Activated B cell treated with CpG ODN at 0.5 μM for 24 hours (primary cell): ENCODE measurements around the gene FAR2. TPM values are rescaled to one million over a fixed set of nuclear protein-coding genes. Genes with fewer than 3 reads are reported as not detected.

ENCODE experiments used
- ATAC-seq: fragments of 200-7000 bp; cut with Tn5 transposase; one replicate; pipeline ENCODE4 v1.10.0; 2021; ENCODE audit warnings: low read depth, mild to moderate bottlenecking, moderate library complexity
- CTCF ChIA-PET: fragments of 350-600 bp; sonication (Branson Sonifier 250); formaldehyde crosslinking; loops from one replicate; lab custom pipeline; 2021; ENCODE audit warnings: antibody characterized with exemption; lab: Charles Lee
- POLR2A ChIA-PET: fragments of 350-600 bp; sonication (Branson Sonifier 250); formaldehyde crosslinking; loops from one replicate; lab custom pipeline; 2021; ENCODE audit warnings: antibody characterized with exemption; lab: Charles Lee
- DNase-seq: peaks from one replicate; pipeline ENCODE4 v3.0.0; 2022
- H3K27ac Mint-ChIP-seq: one replicate; pipeline ENCODE4 v1.8.0; 2020; ENCODE audit warnings: mixed read lengths
- H3K27me3 Mint-ChIP-seq: one replicate; pipeline ENCODE4 v1.8.0; 2021; ENCODE audit warnings: mixed read lengths
- H3K36me3 Mint-ChIP-seq: one replicate; pipeline ENCODE4 v1.8.0; 2021; ENCODE audit warnings: low read depth, mixed read lengths
- H3K4me1 Mint-ChIP-seq: one replicate; pipeline ENCODE4 v1.8.0; 2021; ENCODE audit warnings: mixed read lengths
- H3K4me3 Mint-ChIP-seq: one replicate; pipeline ENCODE4 v1.8.0; 2020; ENCODE audit warnings: mild to moderate bottlenecking, mixed read lengths
- H3K9me3 Mint-ChIP-seq: one replicate; pipeline ENCODE4 v1.8.0; 2020; ENCODE audit warnings: mixed read lengths
- intact Hi-C: fragments of 100-400 bp; cut with micrococcal nuclease; formaldehyde crosslinking; loops from one replicate; pipeline ENCODE4 v1.15.1; 2024
- total RNA-seq: library from RNA; stranded (reverse); gene quantifications from 2 replicates; pipeline ENCODE4 v1.2.3, GENCODE V29; 2022
- TF ChIP-seq, protein P1 (sequence below): fragments of 200-600 bp; IDR thresholded peaks from one replicate; pipeline ENCODE4 v1.8.0; 2022; ENCODE audit warnings: antibody characterized with exemption, mild to moderate bottlenecking

Gene FAR2
- total RNA-seq, 1 donor from 2014 or later: not detected

GRCh38 chr12:29216266-29216665 is 67.2 kb downstream of the FAR2 start:
- intact Hi-C loops: no loop called here
- Mint-ChIP-seq H3K27me3 (no peaks in the 10 kb centered on the region), H3K27ac (no peak overlapping the region), H3K9me3 (no peaks in the 10 kb centered on the region), H3K36me3 (no peaks in the 10 kb centered on the region), H3K4me1 (no peaks in the 10 kb centered on the region), H3K4me3 (no peak overlapping the region)
- ATAC-seq: no peak
- POLR2A ChIA-PET: no interaction called here
- TF ChIP-seq, protein P1, sequence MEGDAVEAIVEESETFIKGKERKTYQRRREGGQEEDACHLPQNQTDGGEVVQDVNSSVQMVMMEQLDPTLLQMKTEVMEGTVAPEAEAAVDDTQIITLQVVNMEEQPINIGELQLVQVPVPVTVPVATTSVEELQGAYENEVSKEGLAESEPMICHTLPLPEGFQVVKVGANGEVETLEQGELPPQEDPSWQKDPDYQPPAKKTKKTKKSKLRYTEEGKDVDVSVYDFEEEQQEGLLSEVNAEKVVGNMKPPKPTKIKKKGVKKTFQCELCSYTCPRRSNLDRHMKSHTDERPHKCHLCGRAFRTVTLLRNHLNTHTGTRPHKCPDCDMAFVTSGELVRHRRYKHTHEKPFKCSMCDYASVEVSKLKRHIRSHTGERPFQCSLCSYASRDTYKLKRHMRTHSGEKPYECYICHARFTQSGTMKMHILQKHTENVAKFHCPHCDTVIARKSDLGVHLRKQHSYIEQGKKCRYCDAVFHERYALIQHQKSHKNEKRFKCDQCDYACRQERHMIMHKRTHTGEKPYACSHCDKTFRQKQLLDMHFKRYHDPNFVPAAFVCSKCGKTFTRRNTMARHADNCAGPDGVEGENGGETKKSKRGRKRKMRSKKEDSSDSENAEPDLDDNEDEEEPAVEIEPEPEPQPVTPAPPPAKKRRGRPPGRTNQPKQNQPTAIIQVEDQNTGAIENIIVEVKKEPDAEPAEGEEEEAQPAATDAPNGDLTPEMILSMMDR: no peak
- DNase-seq: no peak
- CTCF ChIA-PET: no interaction called here

- ATAC-seq (no peak), DNase-seq (no peak)
- no peaks in the 10 kb centered on the region for H3K27me3 Mint-ChIP-seq
- intact Hi-C loops: no loop called here
- ChIA-PET POLR2A (no interaction called here), CTCF (interaction anchor here (0.6 kb wide), 1 partner anchor 102 kb away, joined by 3 read pairs; no protein-coding TSS in a partner anchor)
- H3K36me3 Mint-ChIP-seq: no peaks in the 10 kb centered on the region
- H3K4me3 Mint-ChIP-seq: no peak overlapping the region
- H3K27ac Mint-ChIP-seq: no peak overlapping the region
- no peaks in the 10 kb centered on the region for H3K4me1 Mint-ChIP-seq
- H3K9me3 Mint-ChIP-seq: peaks cover under 1% of the 10 kb centered on the region
- TF ChIP-seq, protein P1: no peak
These were observed 67.9 kb downstream of the FAR2 start for GRCh38 chr12:29216797-29217575.

- H3K27ac Mint-ChIP-seq: no peak overlapping the region
- POLR2A ChIA-PET: no interaction called here
- DNase-seq: no peak
- no peaks in the 10 kb centered on the region for H3K4me1 Mint-ChIP-seq
- CTCF ChIA-PET: no interaction called here
- no peaks in the 10 kb centered on the region for H3K27me3 Mint-ChIP-seq
- intact Hi-C loops: no loop called here
- TF ChIP-seq, protein P1: no peak
- ATAC-seq: no peak
- H3K4me3 Mint-ChIP-seq: no peak overlapping the region
- H3K9me3 Mint-ChIP-seq: peaks cover 6% of the 10 kb centered on the region
- no peaks in the 10 kb centered on the region for H3K36me3 Mint-ChIP-seq
These were observed 71.7 kb downstream of the FAR2 start for GRCh38 chr12:29220632-29221336.

GRCh38 chr12:29222200-29222599 is 73.1 kb downstream of the FAR2 start:
- H3K27me3 Mint-ChIP-seq: no peaks in the 10 kb centered on the region
- TF ChIP-seq, protein P1: no peak
- intact Hi-C loops: no loop called here
- no peak overlapping the region for H3K4me3 Mint-ChIP-seq
- H3K36me3 Mint-ChIP-seq: no peaks in the 10 kb centered on the region
- no peaks in the 10 kb centered on the region for H3K4me1 Mint-ChIP-seq
- peaks cover 6% of the 10 kb centered on the region for H3K9me3 Mint-ChIP-seq
- DNase-seq (no peak), ATAC-seq (no peak)
- no peak overlapping the region for H3K27ac Mint-ChIP-seq
- POLR2A ChIA-PET: no interaction called here
- CTCF ChIA-PET: no interaction called here

DNA sequence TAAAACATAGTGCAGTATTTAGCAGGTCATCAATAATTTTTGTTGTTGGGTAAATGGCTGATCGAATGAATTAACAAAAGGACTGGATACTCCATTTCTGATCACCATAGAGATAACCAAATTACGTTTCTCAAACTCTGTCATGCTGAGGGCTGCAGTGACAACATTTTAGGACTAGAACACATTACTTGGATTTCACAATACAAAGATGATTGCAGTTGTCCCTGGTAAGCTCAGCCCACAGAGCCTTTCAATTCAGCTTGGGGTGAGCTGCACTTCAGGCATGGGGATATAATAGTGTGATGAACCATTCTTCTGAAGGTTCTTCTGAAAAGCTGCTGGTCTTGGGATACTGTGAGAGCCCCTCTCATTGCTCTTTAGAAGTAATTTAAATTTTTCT is 74.3 kb downstream of the FAR2 start:
- intact Hi-C loops: no loop called here
- DNase-seq (no peak), ATAC-seq (no peak)
- TF ChIP-seq, protein P1: no peak
- Mint-ChIP-seq H3K36me3 (no peaks in the 10 kb centered on the region), H3K4me1 (no peaks in the 10 kb centered on the region), H3K4me3 (no peak overlapping the region), H3K27me3 (no peaks in the 10 kb centered on the region), H3K9me3 (peaks cover 6% of the 10 kb centered on the region), H3K27ac (no peak overlapping the region)
- POLR2A ChIA-PET: no interaction called here
- CTCF ChIA-PET: no interaction called here
